T-helper 17 cell (primary cell): ENCODE results near the gene TAF10. TPM values are rescaled to one million over a fixed set of nuclear protein-coding genes. Genes with fewer than 3 reads are reported as not detected.
A peak's percentile ranks its signal among the peaks of the same experiment; 100 is the strongest.

Experiments
- ATAC-seq: fragments of 150-1000 bp; cut with Tn5 transposase; 2 replicates; pipeline ENCODE4 v1.10.0; 2021; ENCODE audit warnings: mild to moderate bottlenecking, moderate library complexity
- DNase-seq, 3 donors: peaks; one replicate each; pipeline versions ENCODE4 v3.0.0 to v3.0.0-alpha.2; 2020 to 2021
- H3K9me3 ChIP-seq: one replicate; pipeline ENCODE4 v1.7.0; 2013; ENCODE audit warnings: low read length, mild to moderate bottlenecking; ENCODE audit not compliant: control insufficient read depth, poor library complexity, severe bottlenecking
- H3K27ac Mint-ChIP-seq: one replicate; pipeline ENCODE4 v1.8.0; 2022; ENCODE audit warnings: mild to moderate bottlenecking, moderate library complexity, mixed read lengths
- H3K27me3 Mint-ChIP-seq: one replicate; pipeline ENCODE4 v1.8.0; 2022; ENCODE audit warnings: mixed read lengths
- H3K36me3 Mint-ChIP-seq: one replicate; pipeline ENCODE4 v1.8.0; 2022; ENCODE audit warnings: low read depth, mixed read lengths
- H3K4me1 Mint-ChIP-seq: one replicate; pipeline ENCODE4 v1.8.0; 2022; ENCODE audit warnings: mild to moderate bottlenecking, mixed read lengths
- H3K4me3 Mint-ChIP-seq: one replicate; pipeline ENCODE4 v1.8.0; 2022; ENCODE audit warnings: mild to moderate bottlenecking, moderate library complexity, mixed read lengths
- total RNA-seq, 4 donors: library from RNA in 2 of 4; stranded (reverse) in 2 of 4; gene quantifications; one replicate each; pipeline ENCODE4 v1.2.3 and lab custom pipeline; 2022 to 2026

The TAF10 gene
- total RNA-seq (100 to 1,000 TPM; 124 to 132 TPM), total RNA-seq (lab: John Stamatoyannopoulos, UW) (23.6 to 24.9 reads per million in 2 donors)

- Mint-ChIP-seq H3K4me3 (no peak within 1 kb of the TSS), H3K4me1 (peaks cover 41% of the 10 kb centered on the region), H3K27ac (no peak within 1 kb of the TSS), H3K36me3 (peaks cover 11% of the 10 kb centered on the region), H3K27me3 (no peaks in the 10 kb centered on the region)
- no peaks in the 10 kb centered on the region for H3K9me3 ChIP-seq
- DNase-seq (peak; percentile 93 to 94 (median 93)), ATAC-seq (peak; percentile 90)
Observed at GRCh38 chr11:6612213-6613041, at the start of gene TAF10. TAF10 (minus strand) TSS chr11:6612216; CDS start chr11:6612189, 27 bp downstream.

- DNase-seq (no peak), ATAC-seq (no peak)
- Mint-ChIP-seq H3K27me3 (no peaks in the 10 kb centered on the region), H3K27ac (no peak overlapping the region), H3K36me3 (peaks cover 6% of the 10 kb centered on the region), H3K4me1 (peaks cover 14% of the 10 kb centered on the region), H3K4me3 (no peak overlapping the region)
- H3K9me3 ChIP-seq: no peaks in the 10 kb centered on the region
Observed at GRCh38 chr11:6660712-6661111, 48.7 kb upstream of the TAF10 start.

- Mint-ChIP-seq H3K4me3 (no peak overlapping the region), H3K4me1 (peaks cover 11% of the 10 kb centered on the region), H3K36me3 (peaks cover 6% of the 10 kb centered on the region), H3K27ac (no peak overlapping the region), H3K27me3 (no peaks in the 10 kb centered on the region)
- no peak for DNase-seq
- no peak for ATAC-seq
- H3K9me3 ChIP-seq: no peaks in the 10 kb centered on the region
Observed at GRCh38 chr11:6658647-6659046, 46.6 kb upstream of the TAF10 start.

DNA sequence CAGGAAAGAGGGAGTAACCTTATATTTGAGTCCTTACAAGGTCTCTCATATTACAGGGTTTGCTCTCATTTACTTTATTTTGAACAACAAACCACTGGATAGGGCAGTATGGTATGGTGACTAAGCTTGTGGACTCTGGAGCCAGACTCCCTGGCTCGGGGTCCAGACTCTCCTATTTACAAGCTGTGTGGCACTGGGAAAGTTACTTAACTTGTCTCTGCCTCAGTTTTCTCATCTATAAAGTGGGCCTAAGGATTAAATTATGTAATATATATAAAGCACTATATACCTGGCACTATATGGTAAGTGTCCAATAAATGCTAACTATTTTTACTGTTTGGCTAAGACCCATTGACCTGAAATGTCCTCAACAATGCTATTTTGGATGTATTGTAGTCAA is 45.3 kb upstream of the TAF10 start:
- peak overlapping the region; percentile 43 for H3K4me3 Mint-ChIP-seq
- DNase-seq: no peak
- no peaks in the 10 kb centered on the region for H3K9me3 ChIP-seq
- no peaks in the 10 kb centered on the region for H3K27me3 Mint-ChIP-seq
- no peak for ATAC-seq
- H3K36me3 Mint-ChIP-seq: peaks cover 6% of the 10 kb centered on the region
- H3K4me1 Mint-ChIP-seq: peaks cover 11% of the 10 kb centered on the region
- H3K27ac Mint-ChIP-seq: no peak overlapping the region

GRCh38 chr11:6656936-6657335 is 44.9 kb upstream of the TAF10 start:
- ATAC-seq: no peak
- H3K27ac Mint-ChIP-seq: peak overlapping the region; percentile 48
- H3K27me3 Mint-ChIP-seq: no peaks in the 10 kb centered on the region
- peak overlapping the region; percentile 43 for H3K4me3 Mint-ChIP-seq
- H3K36me3 Mint-ChIP-seq: peaks cover 6% of the 10 kb centered on the region
- H3K4me1 Mint-ChIP-seq: peaks cover 11% of the 10 kb centered on the region
- DNase-seq: no peak
- no peaks in the 10 kb centered on the region for H3K9me3 ChIP-seq

DNA sequence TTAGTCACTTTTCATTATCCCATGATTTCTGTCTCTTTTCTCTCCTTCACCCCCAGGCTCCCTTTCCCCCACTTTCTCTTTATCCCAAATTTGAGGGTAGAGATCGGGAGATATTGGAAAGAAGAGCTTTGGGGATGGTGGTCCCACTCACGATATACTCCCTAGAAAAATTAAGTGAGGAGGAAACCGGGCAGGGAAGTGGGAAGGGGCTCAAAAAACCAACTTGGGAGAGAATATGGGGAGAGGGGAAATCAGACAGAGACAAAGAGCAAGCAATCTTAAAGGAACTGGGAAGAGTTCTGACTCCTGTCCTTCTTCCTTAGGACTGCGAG is 44.5 kb upstream of the TAF10 start:
- peaks cover 11% of the 10 kb centered on the region for H3K4me1 Mint-ChIP-seq
- no peaks in the 10 kb centered on the region for H3K27me3 Mint-ChIP-seq
- H3K4me3 Mint-ChIP-seq: peak overlapping the region; percentile 92
- peaks cover 6% of the 10 kb centered on the region for H3K36me3 Mint-ChIP-seq
- H3K9me3 ChIP-seq: no peaks in the 10 kb centered on the region
- DNase-seq: no peak
- ATAC-seq: no peak
- H3K27ac Mint-ChIP-seq: peak overlapping the region; percentile 48

GRCh38 chr11:6655790-6656583 is 44.0 kb upstream of the TAF10 start, which contains the start of gene DCHS1:
DCHS1 (minus strand) TSS chr11:6655809; CDS start chr11:6641613, 14,196 bp downstream.
- Mint-ChIP-seq H3K27ac (peak within 1 kb of the TSS; percentile 48), H3K27me3 (no peaks in the 10 kb centered on the region)
- peak; percentile 28 for ATAC-seq

DNA sequence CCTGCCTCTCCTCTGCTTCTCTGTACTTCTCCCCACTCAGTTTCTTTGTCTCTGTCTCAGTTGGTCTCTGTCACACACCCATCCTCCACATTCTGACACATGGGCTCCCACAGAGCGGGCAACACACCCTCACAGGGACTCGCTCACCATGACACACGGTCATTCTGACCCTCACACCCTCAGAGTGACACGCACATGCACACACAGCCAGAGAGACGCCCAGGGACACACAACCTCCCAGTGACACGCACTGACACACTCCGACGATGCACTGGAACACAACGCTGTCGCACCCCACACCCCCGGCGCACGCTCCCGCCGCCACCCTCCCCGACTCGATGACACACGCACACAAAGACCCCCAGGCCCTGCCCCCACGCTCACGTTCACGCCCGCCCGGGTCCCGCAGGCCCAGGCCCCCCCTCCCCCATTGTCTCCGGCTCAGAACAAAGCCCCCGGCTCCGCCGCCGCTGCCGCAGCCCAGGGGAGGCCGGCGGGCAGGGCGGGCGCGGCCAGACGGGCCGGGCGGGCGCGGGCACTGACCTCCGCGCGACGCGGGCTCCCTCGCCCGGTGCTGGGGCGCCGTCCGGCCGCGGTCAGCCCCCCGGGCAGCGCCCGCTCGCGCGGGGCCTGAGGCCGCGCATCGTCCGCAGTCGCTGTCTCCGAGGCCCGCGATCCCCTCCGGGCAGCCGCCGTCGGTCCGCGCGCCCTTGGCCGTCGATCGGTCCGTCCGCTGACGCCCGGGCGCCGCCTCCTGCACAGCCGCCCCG is 43.2 kb upstream of the TAF10 start:
- Mint-ChIP-seq H3K4me3 (no peak overlapping the region), H3K4me1 (peaks cover 11% of the 10 kb centered on the region), H3K27me3 (no peaks in the 10 kb centered on the region), H3K36me3 (peaks cover 6% of the 10 kb centered on the region), H3K27ac (peak overlapping the region; percentile 48)
- H3K9me3 ChIP-seq: no peaks in the 10 kb centered on the region
- DNase-seq: no peak
- peak; percentile 62 for ATAC-seq

More at GRCh38 chr11:6655790-6656583, 44.0 kb upstream of the TAF10 start, which contains the start of gene DCHS1:
- peak within 1 kb of the TSS; percentile 92 for H3K4me3 Mint-ChIP-seq
- H3K36me3 Mint-ChIP-seq: peaks cover 6% of the 10 kb centered on the region
- no peaks in the 10 kb centered on the region for H3K9me3 ChIP-seq
- peak in 2 of 3 donors; percentile 20 to 43 for DNase-seq
- peaks cover 11% of the 10 kb centered on the region for H3K4me1 Mint-ChIP-seq

DNA sequence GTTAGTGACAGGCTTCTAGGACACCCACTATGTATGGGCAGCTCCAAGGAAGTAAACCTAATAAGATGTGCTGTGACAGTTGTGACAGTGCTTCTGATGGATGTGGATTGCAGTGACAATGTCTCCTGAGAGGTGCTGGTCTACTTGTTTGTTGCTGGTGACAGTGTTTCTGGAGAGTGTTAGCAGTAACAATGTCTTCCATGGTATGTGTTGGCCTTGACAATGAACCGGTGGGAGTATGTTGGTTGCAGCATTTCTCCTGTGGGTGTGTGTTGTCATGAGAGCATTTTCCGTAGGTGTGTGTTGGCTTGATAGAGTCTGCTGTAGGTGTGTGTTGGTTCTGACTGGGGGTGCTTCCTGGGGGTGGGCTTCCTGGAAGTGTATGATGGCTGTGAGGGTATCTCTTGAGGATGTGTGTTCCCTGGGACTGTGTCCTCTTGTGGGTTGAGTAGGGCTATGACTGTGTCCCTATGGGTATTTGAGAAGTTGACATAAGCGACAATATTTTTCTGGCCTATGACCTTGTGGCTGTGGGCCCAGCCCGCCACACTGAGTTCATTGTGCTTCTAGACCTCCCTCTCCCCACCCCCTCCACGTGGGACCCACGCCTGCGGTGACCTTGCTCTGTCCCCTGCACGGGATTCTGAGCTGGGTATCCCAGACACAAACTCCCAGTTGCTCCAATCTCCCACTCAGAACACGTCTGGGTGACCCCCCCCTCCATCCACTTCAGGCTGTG is 42.4 kb upstream of the TAF10 start:
- peak; percentile 17 for ATAC-seq
- H3K27ac Mint-ChIP-seq: no peak overlapping the region
- H3K36me3 Mint-ChIP-seq: peaks cover 6% of the 10 kb centered on the region
- DNase-seq: no peak
- H3K27me3 Mint-ChIP-seq: no peaks in the 10 kb centered on the region
- H3K4me1 Mint-ChIP-seq: peaks cover 11% of the 10 kb centered on the region
- no peaks in the 10 kb centered on the region for H3K9me3 ChIP-seq
- H3K4me3 Mint-ChIP-seq: no peak overlapping the region

DNA sequence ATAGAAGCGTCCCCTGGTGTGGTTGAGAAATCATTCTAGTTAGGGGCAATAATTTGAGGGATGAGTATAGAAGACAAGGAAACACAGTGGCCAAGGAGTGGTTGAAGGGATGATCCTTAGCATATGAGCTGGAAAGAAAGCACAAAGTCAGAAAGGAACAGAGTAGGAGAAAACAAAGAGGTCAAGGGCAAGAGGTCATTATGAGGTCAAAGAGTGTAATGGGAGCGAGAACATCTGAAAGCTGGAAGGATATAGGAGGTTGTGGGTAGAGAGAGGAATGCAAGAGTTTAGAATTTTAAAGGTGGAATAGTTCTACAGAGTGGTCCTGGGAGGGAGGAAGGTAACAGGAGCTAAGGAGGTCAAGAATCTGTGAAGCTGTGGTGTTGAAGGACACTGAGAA is 41.6 kb upstream of the TAF10 start:
- peaks cover 11% of the 10 kb centered on the region for H3K4me1 Mint-ChIP-seq
- H3K4me3 Mint-ChIP-seq: no peak overlapping the region
- DNase-seq (no peak), ATAC-seq (no peak)
- H3K27ac Mint-ChIP-seq: no peak overlapping the region
- no peaks in the 10 kb centered on the region for H3K27me3 Mint-ChIP-seq
- H3K9me3 ChIP-seq: no peaks in the 10 kb centered on the region
- H3K36me3 Mint-ChIP-seq: peaks cover 6% of the 10 kb centered on the region

DNA sequence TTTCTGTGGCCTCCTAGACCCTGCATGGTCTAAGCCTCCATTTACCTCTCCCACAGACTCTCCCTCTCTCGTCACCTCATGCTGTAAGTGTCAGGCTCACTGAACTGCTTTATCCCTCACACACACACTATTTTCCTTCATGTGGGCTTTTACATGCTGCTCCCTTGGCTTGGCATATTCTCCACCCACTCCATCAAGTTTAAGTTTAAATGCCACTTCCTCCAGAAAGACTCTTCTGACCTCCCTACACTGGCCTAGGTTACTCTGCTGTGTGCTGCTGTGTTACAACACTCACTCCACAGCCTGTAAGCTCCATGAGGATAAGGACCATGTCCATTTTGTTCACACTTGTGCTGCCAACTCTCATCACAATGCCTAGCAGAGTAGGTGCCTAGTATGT is 41.1 kb upstream of the TAF10 start:
- Mint-ChIP-seq H3K27me3 (no peaks in the 10 kb centered on the region), H3K27ac (no peak overlapping the region), H3K36me3 (peaks cover 6% of the 10 kb centered on the region), H3K4me3 (no peak overlapping the region), H3K4me1 (peaks cover 11% of the 10 kb centered on the region)
- DNase-seq (no peak), ATAC-seq (no peak)
- no peaks in the 10 kb centered on the region for H3K9me3 ChIP-seq

DNA sequence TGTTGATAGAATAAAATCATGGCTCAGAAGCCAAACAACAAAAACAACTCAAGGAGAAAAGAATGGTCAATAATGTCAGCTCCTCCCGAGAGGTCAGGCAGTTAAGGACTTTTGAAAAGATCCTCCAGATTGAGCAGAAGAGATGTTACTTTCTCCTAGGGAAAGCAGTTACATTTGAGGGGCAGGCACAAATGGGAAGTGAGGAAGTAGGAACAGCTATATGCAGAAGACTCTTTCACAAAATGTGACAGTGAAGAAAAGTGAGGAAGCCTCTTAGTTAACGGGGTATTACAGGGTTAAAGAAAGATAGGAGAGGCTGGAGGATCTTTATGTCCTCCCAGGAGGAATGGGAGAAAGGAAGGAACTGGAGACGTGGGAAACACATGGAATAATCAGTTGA is 40.2 kb upstream of the TAF10 start:
- no peak for ATAC-seq
- peaks cover 11% of the 10 kb centered on the region for H3K4me1 Mint-ChIP-seq
- DNase-seq: no peak
- H3K4me3 Mint-ChIP-seq: no peak overlapping the region
- H3K36me3 Mint-ChIP-seq: peaks cover 6% of the 10 kb centered on the region
- H3K27ac Mint-ChIP-seq: no peak overlapping the region
- H3K9me3 ChIP-seq: no peaks in the 10 kb centered on the region
- no peaks in the 10 kb centered on the region for H3K27me3 Mint-ChIP-seq
